ENCODE data around the gene HP. TPM values are rescaled to one million over a fixed set of nuclear protein-coding genes. Genes with fewer than 3 reads are reported as not detected.

Gene HP
- total RNA-seq, 1 experiment from 2014 or later, result 18.1 TPM

DNA sequence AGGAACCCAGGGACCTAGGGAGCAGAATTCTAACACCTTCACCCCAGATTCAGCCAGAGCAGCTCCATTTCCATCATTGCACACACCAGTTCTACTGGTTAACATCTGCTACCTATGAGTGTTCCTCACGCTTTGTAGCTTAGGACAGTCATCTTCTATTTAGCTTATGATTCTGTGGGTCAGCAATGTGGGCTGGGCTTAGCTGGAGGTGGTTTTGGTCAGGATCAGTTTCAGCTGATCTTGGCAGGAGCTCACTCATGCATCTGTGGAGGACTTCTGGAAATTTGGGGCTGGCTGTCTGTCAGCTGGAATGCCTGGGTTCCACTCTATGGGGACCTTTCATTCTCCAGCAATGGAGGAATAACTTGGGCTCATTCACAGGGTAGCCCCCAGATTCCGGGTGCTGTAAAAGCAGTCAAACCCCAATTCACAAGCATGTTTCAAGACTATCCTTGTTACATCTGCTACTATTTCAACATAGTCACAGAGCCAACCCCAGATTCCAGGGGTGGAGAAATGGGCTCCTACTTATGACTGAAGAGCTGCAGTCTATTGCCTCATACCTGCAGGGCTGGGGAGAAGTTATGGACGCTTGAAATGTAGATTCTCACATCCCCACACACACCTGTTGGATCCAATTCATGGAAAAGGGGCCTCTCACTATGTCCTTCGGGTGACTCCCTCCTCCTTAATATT is 3.4 kb upstream of the HP start:
- ChIA-PET CTCF (no interaction called here), RAD21 (ENCODE audit: low non-redundant PET in 1 of 2, low total read pairs in 2 of 2, uncharacterized antibody in 2 of 2, unreplicated experiment in 2 of 2) (no interaction called here), POLR2A (no interaction called here)
- H3K9ac ChIP-seq (ENCODE audit: low read length), result no peak overlapping the region
- H3K4me3 ChIP-seq (replicated peaks in 1 of 2; ENCODE audit: low read depth in 1 of 2, low read length in 2 of 2), result no peak overlapping the region
- no peak overlapping the region for H2AFZ ChIP-seq (ENCODE audit: low read depth, low read length, poor library complexity, severe bottlenecking)
- H4K20me1 ChIP-seq (ENCODE audit: insufficient read depth), result no peaks in the 10 kb centered on the region
- H3K9me2 ChIP-seq (ENCODE audit: insufficient read depth), result no peaks in the 10 kb centered on the region
- DNase-seq (ENCODE audit: low read depth, low spot score) (no peak), ATAC-seq (no peak)
- BruUV-seq (replicated peaks), result no TSS peak
- H3K4me2 ChIP-seq (ENCODE audit: low read length), result no peak overlapping the region
- intact Hi-C loops (cut with micrococcal nuclease), result no loop called here
- H3K4me1 ChIP-seq (ENCODE audit: control insufficient read depth in 1 of 2, insufficient read depth in 2 of 2, low read length in 2 of 2), result no peaks in the 10 kb centered on the region
- no peaks in the 10 kb centered on the region for H3K79me2 ChIP-seq (ENCODE audit: insufficient read depth, low read length)
- H3K36me3 ChIP-seq (ENCODE audit: control insufficient read depth in 1 of 2, insufficient read depth in 2 of 2, low read length in 2 of 2), result no peaks in the 10 kb centered on the region
- no peak overlapping the region for H3K27ac ChIP-seq (ENCODE audit: low read depth, low read length)
- no peak for TF ChIP-seq SIN3A (IDR thresholded peaks at IDR 0.05; ENCODE audit: low read depth)
- TF ChIP-seq FOSL1 (IDR thresholded peaks at IDR 0.05; ENCODE audit: low read depth), result no peak
- TF ChIP-seq, protein P1, sequence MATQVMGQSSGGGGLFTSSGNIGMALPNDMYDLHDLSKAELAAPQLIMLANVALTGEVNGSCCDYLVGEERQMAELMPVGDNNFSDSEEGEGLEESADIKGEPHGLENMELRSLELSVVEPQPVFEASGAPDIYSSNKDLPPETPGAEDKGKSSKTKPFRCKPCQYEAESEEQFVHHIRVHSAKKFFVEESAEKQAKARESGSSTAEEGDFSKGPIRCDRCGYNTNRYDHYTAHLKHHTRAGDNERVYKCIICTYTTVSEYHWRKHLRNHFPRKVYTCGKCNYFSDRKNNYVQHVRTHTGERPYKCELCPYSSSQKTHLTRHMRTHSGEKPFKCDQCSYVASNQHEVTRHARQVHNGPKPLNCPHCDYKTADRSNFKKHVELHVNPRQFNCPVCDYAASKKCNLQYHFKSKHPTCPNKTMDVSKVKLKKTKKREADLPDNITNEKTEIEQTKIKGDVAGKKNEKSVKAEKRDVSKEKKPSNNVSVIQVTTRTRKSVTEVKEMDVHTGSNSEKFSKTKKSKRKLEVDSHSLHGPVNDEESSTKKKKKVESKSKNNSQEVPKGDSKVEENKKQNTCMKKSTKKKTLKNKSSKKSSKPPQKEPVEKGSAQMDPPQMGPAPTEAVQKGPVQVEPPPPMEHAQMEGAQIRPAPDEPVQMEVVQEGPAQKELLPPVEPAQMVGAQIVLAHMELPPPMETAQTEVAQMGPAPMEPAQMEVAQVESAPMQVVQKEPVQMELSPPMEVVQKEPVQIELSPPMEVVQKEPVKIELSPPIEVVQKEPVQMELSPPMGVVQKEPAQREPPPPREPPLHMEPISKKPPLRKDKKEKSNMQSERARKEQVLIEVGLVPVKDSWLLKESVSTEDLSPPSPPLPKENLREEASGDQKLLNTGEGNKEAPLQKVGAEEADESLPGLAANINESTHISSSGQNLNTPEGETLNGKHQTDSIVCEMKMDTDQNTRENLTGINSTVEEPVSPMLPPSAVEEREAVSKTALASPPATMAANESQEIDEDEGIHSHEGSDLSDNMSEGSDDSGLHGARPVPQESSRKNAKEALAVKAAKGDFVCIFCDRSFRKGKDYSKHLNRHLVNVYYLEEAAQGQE (IDR thresholded peaks at IDR 0.05; ENCODE audit: low read depth), result no peak
- H3K27me3 ChIP-seq (ENCODE audit: insufficient read depth, low read length), result peaks cover 13% of the 10 kb centered on the region; the same call in 1 of the 2 replicates
- no peaks in the 10 kb centered on the region; a peak in 2 of 4 replicates for H3K9me3 ChIP-seq (ENCODE audit: control insufficient read depth in 1 of 2, insufficient read depth in 1 of 2, low read depth in 1 of 2, low read length in 2 of 2)

DNA sequence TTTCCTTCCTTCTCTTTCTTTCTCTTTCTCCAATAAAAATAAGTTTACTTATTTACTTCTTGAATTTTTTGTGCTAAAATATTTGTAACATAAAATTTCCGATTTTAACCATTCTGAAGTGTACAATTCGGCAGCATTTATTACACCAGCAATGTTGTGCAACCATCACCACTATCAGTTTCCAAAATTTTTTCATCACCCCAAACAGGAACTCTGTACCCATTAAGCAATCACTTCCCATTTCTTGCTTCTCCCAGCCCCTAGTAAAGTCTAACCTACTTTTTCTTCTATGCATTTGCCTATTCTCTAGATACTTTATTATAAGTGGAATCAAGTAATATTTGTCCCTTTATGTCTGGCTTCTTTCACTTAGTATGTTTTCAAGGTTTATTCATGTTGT is 2.5 kb upstream of the HP start:
- ATAC-seq, result no peak
- Histone ChIP-seq H3K27ac (ENCODE audit: low read depth, low read length) (no peak overlapping the region), H4K20me1 (ENCODE audit: insufficient read depth) (no peaks in the 10 kb centered on the region), H3K9ac (ENCODE audit: low read length) (no peak overlapping the region), H3K79me2 (ENCODE audit: insufficient read depth, low read length) (no peaks in the 10 kb centered on the region), H3K4me1 (ENCODE audit: control insufficient read depth in 1 of 2, insufficient read depth in 2 of 2, low read length in 2 of 2) (no peaks in the 10 kb centered on the region), H3K4me3 (replicated peaks in 1 of 2; ENCODE audit: low read depth in 1 of 2, low read length in 2 of 2) (no peak overlapping the region), H2AFZ (ENCODE audit: low read depth, low read length, poor library complexity, severe bottlenecking) (no peak overlapping the region), H3K36me3 (ENCODE audit: control insufficient read depth in 1 of 2, insufficient read depth in 2 of 2, low read length in 2 of 2) (no peaks in the 10 kb centered on the region), H3K9me2 (ENCODE audit: insufficient read depth) (no peaks in the 10 kb centered on the region), H3K9me3 (ENCODE audit: control insufficient read depth in 1 of 2, insufficient read depth in 1 of 2, low read depth in 1 of 2, low read length in 2 of 2) (no peaks in the 10 kb centered on the region; a peak in 2 of 4 replicates), H3K27me3 (ENCODE audit: insufficient read depth, low read length) (peaks cover 13% of the 10 kb centered on the region; the same call in 1 of the 2 replicates), H3K4me2 (ENCODE audit: low read length) (no peak overlapping the region)
- intact Hi-C loops (cut with micrococcal nuclease), result no loop called here
- ChIA-PET RAD21 (ENCODE audit: low non-redundant PET in 1 of 2, low total read pairs in 2 of 2, uncharacterized antibody in 2 of 2, unreplicated experiment in 2 of 2) (no interaction called here), POLR2A (no interaction called here), CTCF (no interaction called here)
- no peak for DNase-seq (ENCODE audit: low read depth, low spot score)
- TF ChIP-seq SRF (IDR thresholded peaks at IDR 0.05; ENCODE audit: low read depth) (no peak), EZH2 (IDR thresholded peaks at IDR 0.05) (no peak), CBX3 (IDR thresholded peaks at IDR 0.05; ENCODE audit: low read depth) (no peak)
- no TSS peak for BruUV-seq (replicated peaks)
